GM21723 (cell line): ENCODE results near the gene ADARB2.
"Not testable (repeated sequence)": the region's sequence is repeated elsewhere in the genome, so short reads cannot be mapped to it uniquely, and the experiment has no call there.

Experiments used
- ATAC-seq: cut with Tn5 transposase; IDR thresholded peaks from one replicate; pipeline ENCODE4 v1.9.1; 2021; ENCODE audit warnings: mild to moderate bottlenecking, moderate library complexity; ENCODE audit not compliant: unreplicated experiment

Gene ADARB2

GRCh38 chr10:1474376-1475097, 262.8 kb downstream of the ADARB2 start:
- no peak for ATAC-seq

DNA sequence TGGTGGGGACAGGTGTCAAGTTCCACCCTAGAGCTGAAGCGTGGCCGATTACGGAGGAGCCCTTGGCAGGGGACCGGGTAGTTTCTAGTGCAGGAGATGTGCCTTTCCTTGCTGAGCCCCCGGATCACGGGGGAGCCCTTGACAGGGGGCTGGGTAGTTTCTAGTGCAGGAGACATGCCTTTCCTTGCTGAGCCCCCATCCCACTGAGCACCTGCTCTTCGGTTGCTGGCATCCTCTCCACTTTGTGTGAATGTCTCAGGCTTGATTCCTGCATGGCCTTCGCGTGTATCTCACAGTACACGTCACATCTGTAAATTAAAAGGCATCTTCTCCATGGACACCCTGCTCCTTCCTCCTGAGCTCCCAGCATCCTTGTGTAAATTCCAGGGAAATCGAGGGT, 263.5 kb downstream of the ADARB2 start:
- no peak for ATAC-seq

- no peak for ATAC-seq
Measured at GRCh38 chr10:1472178-1472958, 265.0 kb downstream of the ADARB2 start.

- ATAC-seq: no peak
Measured at GRCh38 chr10:1468811-1469210, 268.5 kb downstream of the ADARB2 start.

GRCh38 chr10:1467334-1468076, 269.8 kb downstream of the ADARB2 start:
- no peak for ATAC-seq

- ATAC-seq: no peak
Measured at GRCh38 chr10:1465993-1466764, 271.1 kb downstream of the ADARB2 start.

DNA sequence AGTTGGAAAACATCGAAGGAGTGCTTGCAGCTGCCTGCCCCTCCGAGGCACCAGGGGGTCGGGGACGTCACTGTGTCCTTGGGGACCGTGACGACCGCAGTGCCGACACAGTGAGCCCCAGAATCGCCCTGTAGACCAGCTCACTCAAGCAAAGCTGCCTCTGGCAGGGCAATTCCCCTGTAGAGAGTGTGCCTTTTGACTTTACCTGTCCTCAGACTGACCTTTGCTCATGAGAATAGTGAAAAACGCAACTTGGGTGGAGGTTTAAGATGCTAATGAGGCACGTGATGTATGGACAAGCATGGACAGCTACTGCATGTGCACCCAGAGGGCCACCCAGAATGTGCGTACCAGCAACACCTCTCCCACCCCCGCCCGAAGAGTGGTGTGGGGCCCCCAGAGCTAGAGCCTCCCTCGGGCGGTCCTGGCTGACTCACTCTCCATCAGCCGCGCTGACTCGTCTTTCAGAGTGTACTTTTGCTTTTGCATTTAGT, 271.9 kb downstream of the ADARB2 start:
- ATAC-seq: peak; percentile 49

- peak; percentile 22 for ATAC-seq
Measured at GRCh38 chr10:1464881-1465417, 272.4 kb downstream of the ADARB2 start.

- not testable (repeated sequence) for ATAC-seq
Measured at GRCh38 chr10:1463971-1464370, 273.4 kb downstream of the ADARB2 start.

DNA sequence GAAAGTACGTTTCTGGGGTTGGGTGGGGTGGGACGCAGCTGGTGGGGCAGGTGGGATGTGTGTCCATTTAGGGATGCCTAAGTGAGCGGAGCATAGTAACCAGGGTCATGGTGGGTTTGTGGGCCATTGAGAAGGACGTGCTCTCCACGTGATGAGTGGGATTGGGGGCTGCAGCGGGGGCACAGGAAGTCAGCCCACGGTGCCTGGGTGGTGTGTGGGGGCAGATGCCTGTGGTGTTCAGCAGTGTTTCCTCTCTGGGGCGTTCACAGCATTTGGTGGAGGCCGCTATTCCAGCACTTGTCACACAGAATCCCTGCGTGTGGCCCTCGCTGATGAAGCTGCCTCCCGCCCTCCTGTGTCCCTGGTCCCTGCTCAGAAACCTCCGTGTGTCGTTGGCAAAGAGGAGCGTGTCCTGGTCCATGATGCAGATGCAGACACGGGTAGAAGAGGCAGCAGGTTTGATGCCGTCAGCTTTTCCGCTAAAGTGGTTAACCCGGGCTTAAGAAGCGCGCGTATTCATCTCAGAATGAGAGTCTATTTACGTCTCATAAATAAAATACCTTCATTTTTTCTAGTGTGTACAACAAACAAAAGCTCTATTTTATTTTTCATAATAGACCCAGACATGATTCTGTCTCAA, 274.2 kb downstream of the ADARB2 start:
- no peak for ATAC-seq

DNA sequence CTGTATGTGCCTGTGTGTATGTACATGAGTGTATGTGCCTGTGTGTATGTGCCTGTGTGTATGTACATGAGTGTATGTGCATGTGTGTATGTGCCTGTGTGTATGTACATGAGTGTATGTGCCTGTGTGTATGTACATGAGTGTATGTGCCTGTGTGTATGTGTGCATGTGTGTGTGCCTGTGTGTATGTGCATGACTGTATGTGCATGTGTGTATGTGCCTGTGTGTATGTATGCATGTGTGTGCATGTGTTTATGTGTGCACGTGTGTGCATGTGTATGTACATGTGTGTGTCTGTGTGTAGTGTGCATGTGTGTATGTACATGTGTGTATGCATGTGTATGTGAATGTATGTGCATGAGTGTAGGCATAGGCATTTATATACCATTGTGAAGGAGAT, 274.8 kb downstream of the ADARB2 start:
- ATAC-seq: no peak

DNA sequence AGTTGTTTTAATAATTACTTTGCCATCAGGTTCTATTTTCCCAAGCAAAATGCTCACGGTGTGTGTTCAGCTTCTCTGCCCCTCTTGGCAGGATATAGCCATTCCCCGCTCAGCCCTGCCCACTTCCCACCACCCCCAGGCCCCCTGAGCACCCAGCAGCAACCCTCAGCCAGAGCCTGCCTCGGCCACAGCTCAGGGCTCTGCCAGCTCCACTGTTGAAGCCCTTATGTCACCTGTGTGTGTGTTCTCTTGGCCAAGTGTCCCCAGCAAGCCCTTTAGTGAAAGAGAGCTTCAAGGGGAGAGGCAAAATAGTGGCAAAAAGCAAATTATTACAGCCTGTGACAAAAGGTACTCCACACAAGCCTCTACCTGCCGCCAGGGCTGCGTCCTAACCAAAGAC, 275.3 kb downstream of the ADARB2 start:
- no peak for ATAC-seq

DNA sequence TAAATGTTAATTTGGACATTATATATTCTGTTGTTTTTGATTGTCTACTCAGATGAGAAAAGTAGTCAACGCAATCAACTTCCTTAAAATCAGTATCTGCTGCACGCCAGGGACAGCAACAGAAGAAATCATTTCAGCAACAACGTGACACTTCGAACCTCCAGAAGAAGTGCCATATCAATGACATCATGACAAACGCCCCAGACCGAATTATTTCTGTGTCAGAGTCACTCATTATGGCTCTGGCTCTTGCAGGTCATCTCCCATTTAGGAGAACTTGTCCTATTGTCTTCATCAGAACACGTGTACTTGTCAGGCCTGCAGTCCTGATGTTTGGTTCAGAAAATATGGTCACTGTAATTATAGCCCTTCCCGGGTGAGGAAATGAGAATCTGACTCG, 276.3 kb downstream of the ADARB2 start:
- ATAC-seq: no peak

- ATAC-seq: not testable (repeated sequence)
Measured at GRCh38 chr10:1459664-1460063, 277.7 kb downstream of the ADARB2 start.

- ATAC-seq: peak; percentile 27
Measured at GRCh38 chr10:1454951-1455350, 282.4 kb downstream of the ADARB2 start.

DNA sequence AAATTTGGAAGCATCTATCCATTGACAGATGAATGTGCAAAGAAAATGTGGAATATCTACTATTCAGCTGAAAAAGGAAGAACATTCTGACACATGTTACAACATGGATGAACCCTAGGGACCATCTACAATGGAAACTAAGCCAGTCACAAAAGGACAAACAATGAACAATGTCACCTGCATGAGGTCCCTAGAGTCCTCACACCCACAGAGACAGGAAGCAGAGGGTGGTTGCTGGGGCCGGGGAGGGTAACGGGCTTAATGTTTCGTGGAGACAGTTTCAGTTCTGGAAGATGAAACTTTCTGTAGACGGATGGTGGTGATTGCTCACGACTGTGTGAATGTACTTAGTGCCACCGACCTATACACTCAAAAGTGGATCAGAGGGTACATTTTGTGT, 282.9 kb downstream of the ADARB2 start:
- ATAC-seq: peak; percentile 98

- ATAC-seq: no peak
Measured at GRCh38 chr10:1452777-1453176, 284.5 kb downstream of the ADARB2 start.

- no peak for ATAC-seq
Measured at GRCh38 chr10:1451941-1452340, 285.4 kb downstream of the ADARB2 start.

GRCh38 chr10:1451362-1451888, 285.9 kb downstream of the ADARB2 start:
- ATAC-seq: no peak
